ENCODE data around the gene MIPEP. TPM values are rescaled to one million over a fixed set of nuclear protein-coding genes. Genes with fewer than 3 reads are reported as not detected.
"Not testable (repeated sequence)": the region's sequence is repeated elsewhere in the genome, so short reads cannot be mapped to it uniquely, and the experiment has no call there.

The MIPEP gene
- total and polyA plus RNA-seq, 2 donors (not counting 1 experiment from before 2014, with no cell fraction given): 90.0 to 92.5 TPM

DNA sequence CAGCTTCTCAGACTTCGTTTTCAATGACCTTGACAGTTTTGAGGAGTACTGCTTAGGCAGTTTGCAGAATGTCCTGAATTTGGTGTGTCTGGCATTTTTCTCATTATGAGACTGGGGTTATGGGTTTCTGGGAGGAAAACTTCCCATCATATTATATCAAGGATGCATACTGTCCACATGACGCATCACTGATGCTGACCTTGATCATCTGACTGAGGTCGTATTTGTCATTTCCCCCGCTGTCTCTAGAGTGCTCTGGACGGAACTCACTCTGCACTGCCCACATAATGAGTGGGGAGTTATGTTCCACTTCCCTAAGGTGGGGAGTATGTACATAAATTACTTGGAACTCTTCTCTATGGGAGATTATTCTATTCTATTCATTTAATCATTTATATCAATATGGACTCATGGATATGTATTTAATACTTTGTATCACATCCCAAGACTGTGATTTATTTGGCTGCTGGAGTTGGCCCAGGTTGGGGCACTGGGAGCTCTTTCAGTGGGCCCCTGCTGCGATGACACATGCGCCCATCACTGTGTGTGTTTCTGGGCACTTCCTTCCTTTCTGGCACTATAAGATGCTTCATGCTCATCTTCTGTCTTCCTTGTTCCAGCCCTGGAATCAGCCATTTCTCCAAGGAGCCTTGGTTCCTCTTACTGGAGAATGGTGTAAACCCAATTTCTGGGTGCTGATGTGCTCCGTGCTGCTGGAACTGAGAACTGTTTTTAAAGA is 138.6 kb downstream of the MIPEP start:
- DNase-seq (ENCODE audit: low read depth in 2 of 2): peak in 1 of 2 donors; percentile 58

DNA sequence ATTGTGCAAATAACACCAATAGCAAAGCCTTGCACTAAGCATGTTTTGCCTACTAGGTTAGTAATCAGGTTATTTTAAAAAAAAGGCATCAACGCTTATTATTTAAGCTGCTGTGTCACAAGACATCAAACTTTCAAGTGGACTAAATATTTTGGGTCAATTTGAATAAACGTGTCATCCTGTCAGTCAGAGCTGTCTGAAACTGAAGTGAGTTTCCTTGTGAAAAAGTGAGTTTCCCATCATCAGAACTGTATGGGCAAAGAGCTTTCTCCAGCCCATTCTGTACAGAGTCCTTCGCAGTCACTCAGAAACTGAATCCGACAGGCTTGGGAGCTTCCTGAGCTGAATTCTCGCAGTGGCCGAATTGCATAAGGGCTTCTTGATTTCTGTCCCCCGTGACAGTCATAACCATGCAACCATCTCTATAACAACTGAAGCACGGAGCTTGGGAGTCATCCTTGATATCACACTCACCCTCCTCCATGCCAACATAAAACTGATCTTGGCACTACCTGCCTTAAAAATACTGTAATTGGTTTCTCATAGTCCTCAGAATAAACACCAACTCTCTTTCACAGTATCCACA is 139.8 kb downstream of the MIPEP start:
- Histone ChIP-seq H3K36me3 (ENCODE audit: control insufficient read depth, insufficient read depth, low read length) (no peaks in the 10 kb centered on the region), H3K27ac (ENCODE audit: insufficient read depth, low read length) (no peak overlapping the region), H3K9ac (ENCODE audit: insufficient read depth, low read length) (no peak overlapping the region), H3K27me3 (ENCODE audit: control insufficient read depth, insufficient read depth, low read length) (no peaks in the 10 kb centered on the region), H3K9me3 (ENCODE audit: control insufficient read depth, insufficient read depth, low read depth, low read length) (no peaks in the 10 kb centered on the region), H3K4me2 (ENCODE audit: extremely low read depth, insufficient read depth, low read length) (no peak overlapping the region), H2AFZ (ENCODE audit: low read length) (no peak overlapping the region), H4K20me1 (ENCODE audit: control insufficient read depth, extremely low read depth, insufficient read depth, low read length) (no peaks in the 10 kb centered on the region), H3K4me3 (replicated peaks in 1 of 4; ENCODE audit: control extremely low read depth in 1 of 4, insufficient read depth in 1 of 4, low read depth in 3 of 4, low read length in 4 of 4) (no peak overlapping the region), H3K79me2 (ENCODE audit: control insufficient read depth, insufficient read depth, low read length) (no peaks in the 10 kb centered on the region), H3K4me1 (ENCODE audit: control insufficient read depth, extremely low read depth, insufficient read depth, low read length) (peaks cover 17% of the 10 kb centered on the region)
- DNase-seq (ENCODE audit: low read depth in 2 of 2): no peak
- TF ChIP-seq, protein P1, sequence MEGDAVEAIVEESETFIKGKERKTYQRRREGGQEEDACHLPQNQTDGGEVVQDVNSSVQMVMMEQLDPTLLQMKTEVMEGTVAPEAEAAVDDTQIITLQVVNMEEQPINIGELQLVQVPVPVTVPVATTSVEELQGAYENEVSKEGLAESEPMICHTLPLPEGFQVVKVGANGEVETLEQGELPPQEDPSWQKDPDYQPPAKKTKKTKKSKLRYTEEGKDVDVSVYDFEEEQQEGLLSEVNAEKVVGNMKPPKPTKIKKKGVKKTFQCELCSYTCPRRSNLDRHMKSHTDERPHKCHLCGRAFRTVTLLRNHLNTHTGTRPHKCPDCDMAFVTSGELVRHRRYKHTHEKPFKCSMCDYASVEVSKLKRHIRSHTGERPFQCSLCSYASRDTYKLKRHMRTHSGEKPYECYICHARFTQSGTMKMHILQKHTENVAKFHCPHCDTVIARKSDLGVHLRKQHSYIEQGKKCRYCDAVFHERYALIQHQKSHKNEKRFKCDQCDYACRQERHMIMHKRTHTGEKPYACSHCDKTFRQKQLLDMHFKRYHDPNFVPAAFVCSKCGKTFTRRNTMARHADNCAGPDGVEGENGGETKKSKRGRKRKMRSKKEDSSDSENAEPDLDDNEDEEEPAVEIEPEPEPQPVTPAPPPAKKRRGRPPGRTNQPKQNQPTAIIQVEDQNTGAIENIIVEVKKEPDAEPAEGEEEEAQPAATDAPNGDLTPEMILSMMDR (conservative IDR thresholded peaks at IDR 0.05 in 1 of 2, IDR thresholded peaks at IDR 0.05 in 1 of 2; ENCODE audit: low read depth in 1 of 2, low read length in 2 of 2): no peak
- TF ChIP-seq EZH2 (IDR thresholded peaks at IDR 0.05; ENCODE audit: low read length, missing control alignments): no peak

More for the DNA sequence above, 138.6 kb downstream of the MIPEP start:
- Histone ChIP-seq H4K20me1 (ENCODE audit: control insufficient read depth, extremely low read depth, insufficient read depth, low read length) (no peaks in the 10 kb centered on the region), H3K4me3 (replicated peaks in 1 of 4; ENCODE audit: control extremely low read depth in 1 of 4, insufficient read depth in 1 of 4, low read depth in 3 of 4, low read length in 4 of 4) (no peak overlapping the region), H3K4me2 (ENCODE audit: extremely low read depth, insufficient read depth, low read length) (no peak overlapping the region), H2AFZ (ENCODE audit: low read length) (no peak overlapping the region), H3K9ac (ENCODE audit: insufficient read depth, low read length) (no peak overlapping the region), H3K79me2 (ENCODE audit: control insufficient read depth, insufficient read depth, low read length) (no peaks in the 10 kb centered on the region), H3K27me3 (ENCODE audit: control insufficient read depth, insufficient read depth, low read length) (no peaks in the 10 kb centered on the region), H3K4me1 (ENCODE audit: control insufficient read depth, extremely low read depth, insufficient read depth, low read length) (peaks cover 23% of the 10 kb centered on the region), H3K27ac (ENCODE audit: insufficient read depth, low read length) (no peak overlapping the region), H3K9me3 (ENCODE audit: control insufficient read depth, insufficient read depth, low read depth, low read length) (no peaks in the 10 kb centered on the region), H3K36me3 (ENCODE audit: control insufficient read depth, insufficient read depth, low read length) (no peaks in the 10 kb centered on the region)
- TF ChIP-seq, protein P1 (conservative IDR thresholded peaks at IDR 0.05 in 1 of 2, IDR thresholded peaks at IDR 0.05 in 1 of 2; ENCODE audit: low read depth in 1 of 2, low read length in 2 of 2): no peak
- no peak for TF ChIP-seq EZH2 (IDR thresholded peaks at IDR 0.05; ENCODE audit: low read length, missing control alignments)

DNA sequence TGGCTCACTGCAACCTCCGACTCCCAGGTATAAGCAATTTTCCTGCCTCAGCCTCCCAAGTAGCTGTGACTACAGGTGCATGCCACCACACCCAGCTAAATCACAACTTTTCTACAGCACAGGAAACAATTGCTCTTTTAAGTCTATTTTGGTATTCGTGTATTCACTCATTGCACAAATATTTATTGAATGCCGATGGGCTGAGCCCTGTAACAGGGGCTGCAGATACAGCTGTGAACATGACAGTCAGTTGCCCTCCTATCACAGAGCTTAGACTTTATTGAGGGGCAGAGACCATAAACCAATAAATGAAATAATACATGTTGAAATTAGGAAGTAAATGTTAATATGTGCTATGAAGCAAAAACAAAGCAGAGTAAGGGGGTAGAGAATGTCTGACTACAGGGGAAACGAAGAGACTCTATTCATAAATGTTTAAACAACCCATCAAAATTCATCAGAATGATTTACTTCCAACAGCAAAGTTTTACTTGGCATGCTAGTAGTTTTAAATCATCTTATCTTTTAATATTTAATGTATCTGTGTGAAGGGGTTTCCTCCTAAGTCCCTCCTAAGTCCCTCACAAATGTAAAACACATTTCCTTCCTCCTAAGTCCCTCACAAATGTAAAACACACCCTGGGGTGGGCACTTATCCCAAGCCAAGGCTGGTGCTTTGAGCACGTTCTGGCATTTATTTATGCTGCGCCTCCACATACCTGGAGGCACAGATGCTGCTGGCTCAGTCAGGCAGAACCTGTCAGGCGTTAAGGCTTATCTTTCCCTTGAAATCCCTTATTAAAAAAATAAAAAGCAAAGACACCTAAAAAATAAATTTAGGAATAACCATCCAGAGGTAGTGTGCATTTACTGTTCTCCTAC is 140.8 kb downstream of the MIPEP start:
- Histone ChIP-seq H3K9me3 (ENCODE audit: control insufficient read depth, insufficient read depth, low read depth, low read length) (no peaks in the 10 kb centered on the region), H3K27me3 (ENCODE audit: control insufficient read depth, insufficient read depth, low read length) (no peaks in the 10 kb centered on the region), H3K36me3 (ENCODE audit: control insufficient read depth, insufficient read depth, low read length) (no peaks in the 10 kb centered on the region), H3K4me2 (ENCODE audit: extremely low read depth, insufficient read depth, low read length) (no peak overlapping the region), H3K4me3 (replicated peaks in 1 of 4; ENCODE audit: control extremely low read depth in 1 of 4, insufficient read depth in 1 of 4, low read depth in 3 of 4, low read length in 4 of 4) (no peak overlapping the region), H3K9ac (ENCODE audit: insufficient read depth, low read length) (no peak overlapping the region), H3K79me2 (ENCODE audit: control insufficient read depth, insufficient read depth, low read length) (no peaks in the 10 kb centered on the region), H3K4me1 (ENCODE audit: control insufficient read depth, extremely low read depth, insufficient read depth, low read length) (peaks cover 10% of the 10 kb centered on the region), H4K20me1 (ENCODE audit: control insufficient read depth, extremely low read depth, insufficient read depth, low read length) (no peaks in the 10 kb centered on the region), H3K27ac (ENCODE audit: insufficient read depth, low read length) (no peak overlapping the region), H2AFZ (ENCODE audit: low read length) (no peak overlapping the region)
- no peak for TF ChIP-seq EZH2 (IDR thresholded peaks at IDR 0.05; ENCODE audit: low read length, missing control alignments)
- TF ChIP-seq, protein P1 (conservative IDR thresholded peaks at IDR 0.05 in 1 of 2, IDR thresholded peaks at IDR 0.05 in 1 of 2; ENCODE audit: low read depth in 1 of 2, low read length in 2 of 2): no peak
- no peak for DNase-seq (ENCODE audit: low read depth in 2 of 2)

DNA sequence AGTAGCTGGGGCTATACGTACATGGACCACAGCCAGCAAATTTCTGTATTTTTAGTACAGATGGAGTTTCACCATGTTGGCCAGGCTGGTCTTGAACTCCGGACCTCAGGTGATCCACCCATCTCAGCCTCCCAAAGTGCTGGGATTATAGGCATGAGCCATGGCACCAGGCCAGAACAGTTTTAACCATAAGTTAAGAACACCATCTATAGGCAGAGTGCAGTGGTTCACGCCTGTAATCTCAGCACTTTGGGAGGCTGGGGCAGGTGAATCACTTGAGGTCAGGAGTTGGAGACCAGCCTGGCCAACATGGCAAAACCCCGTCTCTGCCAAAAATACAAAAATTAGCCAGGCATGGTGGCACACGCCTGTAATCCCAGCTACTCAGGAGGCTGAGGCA is 143.1 kb downstream of the MIPEP start:
- H3K9me3 ChIP-seq (ENCODE audit: control insufficient read depth, insufficient read depth, low read depth, low read length); H3K79me2 ChIP-seq (ENCODE audit: control insufficient read depth, insufficient read depth, low read length); H3K36me3 ChIP-seq (ENCODE audit: control insufficient read depth, insufficient read depth, low read length); H3K4me3 ChIP-seq (replicated peaks in 1 of 4; ENCODE audit: control extremely low read depth in 1 of 4, insufficient read depth in 1 of 4, low read depth in 3 of 4, low read length in 4 of 4); H2AFZ ChIP-seq (ENCODE audit: low read length); H4K20me1 ChIP-seq (ENCODE audit: control insufficient read depth, extremely low read depth, insufficient read depth, low read length); DNase-seq (ENCODE audit: low read depth in 2 of 2); H3K27me3 ChIP-seq (ENCODE audit: control insufficient read depth, insufficient read depth, low read length); H3K4me2 ChIP-seq (ENCODE audit: extremely low read depth, insufficient read depth, low read length); H3K9ac ChIP-seq (ENCODE audit: insufficient read depth, low read length); H3K27ac ChIP-seq (ENCODE audit: insufficient read depth, low read length); H3K4me1 ChIP-seq (ENCODE audit: control insufficient read depth, extremely low read depth, insufficient read depth, low read length): not testable (repeated sequence)
